Neuron (in vitro differentiated cells): ENCODE data around the gene ANO9.

Source experiments
- H2AFZ ChIP-seq: one replicate; pipeline ENCODE4 v1.6.1; 2013; ENCODE audit warnings: low read depth, mild to moderate bottlenecking, inconsistent platforms, low read length, moderate library complexity
- H3K27me3 ChIP-seq: one replicate; pipeline ENCODE4 v1.6.1; 2013; ENCODE audit warnings: low read length; ENCODE audit not compliant: insufficient read depth
- H3K36me3 ChIP-seq: one replicate; pipeline ENCODE4 v1.6.1; 2013; ENCODE audit warnings: low read length; ENCODE audit not compliant: insufficient read depth
- H3K4me1 ChIP-seq: one replicate; pipeline ENCODE4 v1.6.1; 2013; ENCODE audit warnings: low read length; ENCODE audit not compliant: insufficient read depth
- H3K4me3 ChIP-seq: 2 replicates; pipeline ENCODE4 v1.5.1; 2013; ENCODE audit warnings: mild to moderate bottlenecking, low read length, moderate library complexity
- H3K9me3 ChIP-seq: one replicate; pipeline ENCODE4 v1.6.1; 2013; ENCODE audit warnings: low read length

ANO9 gene

GRCh38 chr11:465896-466530 lies 24.2 kb upstream of the ANO9 start:
- Histone ChIP-seq H3K4me3 (no peak overlapping the region), H3K36me3 (peaks cover 29% of the 10 kb centered on the region), H3K27me3 (no peaks in the 10 kb centered on the region), H3K9me3 (no peaks in the 10 kb centered on the region), H2AFZ (no peak overlapping the region), H3K4me1 (peaks cover 8% of the 10 kb centered on the region)

GRCh38 chr11:464316-464715 lies 22.5 kb upstream of the ANO9 start:
- H3K27me3 ChIP-seq: no peaks in the 10 kb centered on the region
- H3K36me3 ChIP-seq: peaks cover 40% of the 10 kb centered on the region
- H3K9me3 ChIP-seq: no peaks in the 10 kb centered on the region
- H3K4me3 ChIP-seq: no peak overlapping the region
- H3K4me1 ChIP-seq: peaks cover 8% of the 10 kb centered on the region
- no peak overlapping the region for H2AFZ ChIP-seq

- Histone ChIP-seq H2AFZ (no peak overlapping the region), H3K36me3 (peaks cover 40% of the 10 kb centered on the region)
Measured at GRCh38 chr11:462107-462890, 20.5 kb upstream of the ANO9 start.

GRCh38 chr11:461626-462025 lies 19.8 kb upstream of the ANO9 start:
- H3K27me3 ChIP-seq: no peaks in the 10 kb centered on the region
- no peaks in the 10 kb centered on the region for H3K4me1 ChIP-seq
- no peak overlapping the region for H3K4me3 ChIP-seq
- H2AFZ ChIP-seq: no peak overlapping the region
- peaks cover 40% of the 10 kb centered on the region for H3K36me3 ChIP-seq
- H3K9me3 ChIP-seq: no peaks in the 10 kb centered on the region

More at GRCh38 chr11:462107-462890, 20.5 kb upstream of the ANO9 start:
- no peaks in the 10 kb centered on the region for H3K27me3 ChIP-seq
- no peaks in the 10 kb centered on the region for H3K9me3 ChIP-seq
- no peaks in the 10 kb centered on the region for H3K4me1 ChIP-seq
- H3K4me3 ChIP-seq: no peak overlapping the region

- H3K27me3 ChIP-seq: no peaks in the 10 kb centered on the region
- no peak overlapping the region for H3K4me3 ChIP-seq
- H3K4me1 ChIP-seq: no peaks in the 10 kb centered on the region
- no peak overlapping the region for H2AFZ ChIP-seq
- peaks cover 35% of the 10 kb centered on the region for H3K36me3 ChIP-seq
- H3K9me3 ChIP-seq: no peaks in the 10 kb centered on the region
Measured at GRCh38 chr11:460331-461199, 18.8 kb upstream of the ANO9 start.

GRCh38 chr11:459511-460220 lies 17.9 kb upstream of the ANO9 start:
- Histone ChIP-seq H3K4me3 (no peak overlapping the region), H3K9me3 (no peaks in the 10 kb centered on the region), H3K36me3 (peaks cover 30% of the 10 kb centered on the region), H3K4me1 (no peaks in the 10 kb centered on the region), H3K27me3 (no peaks in the 10 kb centered on the region), H2AFZ (no peak overlapping the region)

- Histone ChIP-seq H3K36me3 (peaks cover 38% of the 10 kb centered on the region), H3K4me3 (no peak overlapping the region), H3K4me1 (no peaks in the 10 kb centered on the region), H2AFZ (no peak overlapping the region), H3K9me3 (no peaks in the 10 kb centered on the region), H3K27me3 (no peaks in the 10 kb centered on the region)
Measured at GRCh38 chr11:457111-457760, 15.4 kb upstream of the ANO9 start.

GRCh38 chr11:456533-456932 lies 14.7 kb upstream of the ANO9 start:
- Histone ChIP-seq H2AFZ (no peak overlapping the region), H3K9me3 (no peaks in the 10 kb centered on the region), H3K4me1 (peaks cover under 1% of the 10 kb centered on the region), H3K4me3 (no peak overlapping the region), H3K27me3 (no peaks in the 10 kb centered on the region), H3K36me3 (peaks cover 32% of the 10 kb centered on the region)

- Histone ChIP-seq H3K9me3 (no peaks in the 10 kb centered on the region), H3K27me3 (no peaks in the 10 kb centered on the region), H2AFZ (no peak overlapping the region), H3K4me1 (peaks cover 7% of the 10 kb centered on the region), H3K4me3 (no peak overlapping the region), H3K36me3 (peaks cover 23% of the 10 kb centered on the region)
Measured at GRCh38 chr11:455566-456147, 13.8 kb upstream of the ANO9 start.

GRCh38 chr11:454801-455565 lies 13.2 kb upstream of the ANO9 start:
- peaks cover 7% of the 10 kb centered on the region for H3K4me1 ChIP-seq
- peaks cover 17% of the 10 kb centered on the region for H3K36me3 ChIP-seq
- H2AFZ ChIP-seq: no peak overlapping the region
- no peak overlapping the region for H3K4me3 ChIP-seq
- H3K9me3 ChIP-seq: no peaks in the 10 kb centered on the region
- no peaks in the 10 kb centered on the region for H3K27me3 ChIP-seq

- Histone ChIP-seq H2AFZ (no peak overlapping the region), H3K36me3 (peaks cover 15% of the 10 kb centered on the region), H3K27me3 (no peaks in the 10 kb centered on the region), H3K4me1 (peaks cover 7% of the 10 kb centered on the region), H3K9me3 (no peaks in the 10 kb centered on the region), H3K4me3 (no peak overlapping the region)
Measured at GRCh38 chr11:454043-454442, 12.2 kb upstream of the ANO9 start.
